ENCODE results near the gene PCDHGB4. TPM values are rescaled to one million over a fixed set of nuclear protein-coding genes. Genes with fewer than 3 reads are reported as not detected.
A peak's percentile ranks its signal among the peaks of the same experiment; 100 is the strongest.

Gene PCDHGB4
- total RNA-seq, 4 donors from 2014 or later, result 10.4 to 12.5 (median 10.4) TPM

GRCh38 chr5:141419074-141419880, 31.8 kb downstream of the PCDHGB4 start:
- TF ChIP-seq CTCF (IDR thresholded peaks at IDR 0.05) (no peak), POLR2A (IDR thresholded peaks at IDR 0.05) (no peak)
- H3K36me3 ChIP-seq, result no peaks in the 10 kb centered on the region
- no peaks in the 10 kb centered on the region for H3K9me3 ChIP-seq
- WGBS, 2 donors, result 28 to 35% methylated on average over 17 to 26 of the region's 74 CpGs
- no peak overlapping the region for H3K27ac ChIP-seq
- no peaks in the 10 kb centered on the region for H3K4me1 ChIP-seq
- H3K27me3 ChIP-seq, result no peaks in the 10 kb centered on the region
- no peak for DNase-seq
- intact Hi-C loops (cut with DNase I), result loop anchor here (5.0 kb wide), 1 partner anchor 138 kb away; no protein-coding TSS in a partner anchor
- no peak overlapping the region for H3K4me3 ChIP-seq (replicated peaks in 1 of 3)

GRCh38 chr5:141420855-141421488, 33.5 kb downstream of the PCDHGB4 start, which contains the start of gene PCDHGA11:
Gene PCDHGA11 (plus strand): TSS chr5:141421051. CDS start chr5:141421228, 177 bp downstream.
- 7 to 12% methylated on average over 29 to 42 of the region's 42 CpGs for WGBS, 2 donors

GRCh38 chr5:141421489-141421855, 34.0 kb downstream of the PCDHGB4 start:
- Histone ChIP-seq H3K4me1 (no peaks in the 10 kb centered on the region), H3K4me3 (replicated peaks in 1 of 3) (peak overlapping the region in 1 of 3 donors; percentile 13), H3K27me3 (no peaks in the 10 kb centered on the region), H3K36me3 (no peaks in the 10 kb centered on the region), H3K9me3 (no peaks in the 10 kb centered on the region), H3K27ac (no peak overlapping the region)
- TF ChIP-seq CTCF (IDR thresholded peaks at IDR 0.05) (no peak), POLR2A (IDR thresholded peaks at IDR 0.05) (no peak)
- WGBS, 2 donors, result 14 to 17% methylated on average over 13 of the region's 13 CpGs
- intact Hi-C loops (cut with DNase I), result no loop called here
- DNase-seq, result no peak

More at GRCh38 chr5:141420855-141421488, 33.5 kb downstream of the PCDHGB4 start, which contains the start of gene PCDHGA11:
- no peaks in the 10 kb centered on the region for H3K27me3 ChIP-seq
- peak in 5 of 6 experiments; percentile 8 to 57 (median 43) for TF ChIP-seq CTCF (IDR thresholded peaks at IDR 0.05)
- TF ChIP-seq POLR2A (IDR thresholded peaks at IDR 0.05), result no peak
- peak within 1 kb of the TSS in 1 of 3 donors; percentile 13 for H3K4me3 ChIP-seq (replicated peaks in 1 of 3)
- peak; percentile 47 to 53 for DNase-seq
- H3K27ac ChIP-seq, result no peak within 1 kb of the TSS
- intact Hi-C loops (cut with DNase I), result no loop called here
- no peaks in the 10 kb centered on the region for H3K9me3 ChIP-seq
- H3K36me3 ChIP-seq, result no peaks in the 10 kb centered on the region
- no peaks in the 10 kb centered on the region for H3K4me1 ChIP-seq

DNA sequence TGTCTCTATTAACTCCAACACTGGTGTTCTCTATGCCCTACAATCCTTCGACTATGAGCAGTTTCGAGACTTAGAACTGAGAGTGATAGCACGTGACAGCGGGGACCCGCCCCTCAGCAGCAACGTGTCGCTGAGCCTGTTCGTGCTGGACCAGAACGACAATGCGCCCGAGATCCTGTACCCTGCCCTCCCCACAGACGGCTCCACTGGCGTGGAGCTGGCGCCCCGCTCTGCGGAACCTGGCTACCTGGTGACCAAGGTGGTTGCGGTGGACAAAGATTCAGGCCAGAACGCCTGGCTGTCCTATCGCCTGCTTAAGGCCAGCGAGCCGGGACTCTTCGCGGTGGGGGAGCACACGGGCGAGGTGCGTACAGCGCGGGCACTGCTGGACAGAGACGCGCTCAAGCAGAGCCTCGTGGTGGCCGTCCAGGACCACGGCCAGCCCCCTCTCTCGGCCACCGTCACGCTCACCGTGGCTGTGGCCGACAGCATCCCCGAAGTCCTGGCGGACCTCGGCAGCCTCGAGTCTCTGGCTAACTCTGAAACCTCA, 35.3 kb downstream of the PCDHGB4 start:
- no peak overlapping the region for H3K4me3 ChIP-seq (replicated peaks in 1 of 3)
- H3K4me1 ChIP-seq, result no peaks in the 10 kb centered on the region
- TF ChIP-seq POLR2A (IDR thresholded peaks at IDR 0.05), result no peak
- H3K27ac ChIP-seq, result no peak overlapping the region
- WGBS, 2 donors, result 18 to 23% methylated on average over 22 to 38 of the region's 42 CpGs
- no peaks in the 10 kb centered on the region for H3K27me3 ChIP-seq
- intact Hi-C loops (cut with DNase I), result no loop called here
- no peaks in the 10 kb centered on the region for H3K9me3 ChIP-seq
- no peak for DNase-seq
- no peaks in the 10 kb centered on the region for H3K36me3 ChIP-seq

DNA sequence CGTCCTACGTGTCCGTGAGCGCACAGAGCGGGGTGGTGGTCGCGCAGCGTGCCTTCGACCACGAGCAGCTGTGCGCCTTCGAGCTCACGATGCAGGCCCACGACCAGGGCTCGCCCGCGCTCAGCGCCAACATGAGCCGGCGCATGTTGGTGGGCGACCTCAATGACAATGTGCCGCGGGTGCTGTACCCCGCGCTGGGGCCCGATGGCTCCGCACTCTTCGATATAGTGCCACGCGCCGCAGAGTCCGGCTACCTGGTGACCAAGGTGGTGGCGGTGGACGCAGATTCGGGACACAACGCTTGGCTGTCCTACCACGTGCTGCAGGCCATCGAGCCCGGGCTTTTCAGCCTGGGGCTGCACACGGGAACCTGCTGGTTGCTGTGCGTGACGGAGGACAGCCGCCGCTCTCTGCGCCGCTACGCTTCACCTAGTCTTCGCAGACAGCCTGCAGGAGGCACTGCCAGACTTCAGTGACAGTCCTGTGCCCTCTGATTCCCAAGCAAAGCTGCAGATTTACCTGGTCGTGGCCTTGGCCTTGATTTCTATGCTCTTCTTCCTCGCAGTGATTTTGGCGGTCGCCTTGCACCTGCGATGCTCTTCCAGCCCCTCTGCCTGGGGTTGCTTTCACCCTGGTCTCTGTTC, 40.4 kb downstream of the PCDHGB4 start:
- Histone ChIP-seq H3K27me3 (no peaks in the 10 kb centered on the region), H3K9me3 (no peaks in the 10 kb centered on the region), H3K4me3 (replicated peaks in 1 of 3) (no peak overlapping the region), H3K4me1 (no peaks in the 10 kb centered on the region), H3K36me3 (no peaks in the 10 kb centered on the region), H3K27ac (no peak overlapping the region)
- TF ChIP-seq CTCF (IDR thresholded peaks at IDR 0.05), result no peak
- no peak for TF ChIP-seq POLR2A (IDR thresholded peaks at IDR 0.05)
- intact Hi-C loops (cut with DNase I), result no loop called here
- DNase-seq, result no peak
- 47 to 52% methylated on average over 26 to 31 of the region's 53 CpGs for WGBS, 2 donors

Data from thyroid gland (tissue), 4 donors.